DND-41 (cell line): ENCODE data around the gene GPR156.

Experiments used
- EZH2 ChIP-seq: IDR thresholded peaks from 3 replicates; pipeline ENCODE4 v1.6.1; 2012; ENCODE audit warnings: borderline replicate concordance, low read depth, mild to moderate bottlenecking, moderate library complexity, low read length, inconsistent platforms; ENCODE audit not compliant: severe bottlenecking
- TF ChIP-seq, protein P1 (sequence below): IDR thresholded peaks from 2 replicates; pipeline ENCODE4 v1.5.1; 2012; ENCODE audit warnings: borderline replicate concordance, low read length, moderate library complexity, mild to moderate bottlenecking; ENCODE audit not compliant: poor library complexity, severe bottlenecking; ENCODE audit errors: extremely low read depth

GRCh38 chr3:120204338-120204737 lies 80.7 kb downstream of the GPR156 start:
- TF ChIP-seq, protein P1, sequence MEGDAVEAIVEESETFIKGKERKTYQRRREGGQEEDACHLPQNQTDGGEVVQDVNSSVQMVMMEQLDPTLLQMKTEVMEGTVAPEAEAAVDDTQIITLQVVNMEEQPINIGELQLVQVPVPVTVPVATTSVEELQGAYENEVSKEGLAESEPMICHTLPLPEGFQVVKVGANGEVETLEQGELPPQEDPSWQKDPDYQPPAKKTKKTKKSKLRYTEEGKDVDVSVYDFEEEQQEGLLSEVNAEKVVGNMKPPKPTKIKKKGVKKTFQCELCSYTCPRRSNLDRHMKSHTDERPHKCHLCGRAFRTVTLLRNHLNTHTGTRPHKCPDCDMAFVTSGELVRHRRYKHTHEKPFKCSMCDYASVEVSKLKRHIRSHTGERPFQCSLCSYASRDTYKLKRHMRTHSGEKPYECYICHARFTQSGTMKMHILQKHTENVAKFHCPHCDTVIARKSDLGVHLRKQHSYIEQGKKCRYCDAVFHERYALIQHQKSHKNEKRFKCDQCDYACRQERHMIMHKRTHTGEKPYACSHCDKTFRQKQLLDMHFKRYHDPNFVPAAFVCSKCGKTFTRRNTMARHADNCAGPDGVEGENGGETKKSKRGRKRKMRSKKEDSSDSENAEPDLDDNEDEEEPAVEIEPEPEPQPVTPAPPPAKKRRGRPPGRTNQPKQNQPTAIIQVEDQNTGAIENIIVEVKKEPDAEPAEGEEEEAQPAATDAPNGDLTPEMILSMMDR, result no peak
- no peak for TF ChIP-seq EZH2
